ENCODE data around the gene FAM47C.

- TF ChIP-seq, protein P1, sequence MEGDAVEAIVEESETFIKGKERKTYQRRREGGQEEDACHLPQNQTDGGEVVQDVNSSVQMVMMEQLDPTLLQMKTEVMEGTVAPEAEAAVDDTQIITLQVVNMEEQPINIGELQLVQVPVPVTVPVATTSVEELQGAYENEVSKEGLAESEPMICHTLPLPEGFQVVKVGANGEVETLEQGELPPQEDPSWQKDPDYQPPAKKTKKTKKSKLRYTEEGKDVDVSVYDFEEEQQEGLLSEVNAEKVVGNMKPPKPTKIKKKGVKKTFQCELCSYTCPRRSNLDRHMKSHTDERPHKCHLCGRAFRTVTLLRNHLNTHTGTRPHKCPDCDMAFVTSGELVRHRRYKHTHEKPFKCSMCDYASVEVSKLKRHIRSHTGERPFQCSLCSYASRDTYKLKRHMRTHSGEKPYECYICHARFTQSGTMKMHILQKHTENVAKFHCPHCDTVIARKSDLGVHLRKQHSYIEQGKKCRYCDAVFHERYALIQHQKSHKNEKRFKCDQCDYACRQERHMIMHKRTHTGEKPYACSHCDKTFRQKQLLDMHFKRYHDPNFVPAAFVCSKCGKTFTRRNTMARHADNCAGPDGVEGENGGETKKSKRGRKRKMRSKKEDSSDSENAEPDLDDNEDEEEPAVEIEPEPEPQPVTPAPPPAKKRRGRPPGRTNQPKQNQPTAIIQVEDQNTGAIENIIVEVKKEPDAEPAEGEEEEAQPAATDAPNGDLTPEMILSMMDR (IDR thresholded peaks at IDR 0.05; ENCODE audit: insufficient read depth, low read depth, low read length) = no peak
- no peak for TF ChIP-seq EZH2 (IDR thresholded peaks at IDR 0.05; ENCODE audit: insufficient read depth, low read length)
These were observed 46.6 kb upstream of the FAM47C start for GRCh38 chrX:36961590-36961989.

All from astrocyte (in vitro differentiated cells and primary cell).